Activated CD4-positive, alpha-beta T cell treated with anti-CD3 and anti-CD28 coated beads for 1 hour (primary cell): ENCODE results near the gene ZG16B.

Source experiments
- DNase-seq: peaks from one replicate; pipeline ENCODE4 v3.0.0-alpha.2; 2020

Gene ZG16B

DNA sequence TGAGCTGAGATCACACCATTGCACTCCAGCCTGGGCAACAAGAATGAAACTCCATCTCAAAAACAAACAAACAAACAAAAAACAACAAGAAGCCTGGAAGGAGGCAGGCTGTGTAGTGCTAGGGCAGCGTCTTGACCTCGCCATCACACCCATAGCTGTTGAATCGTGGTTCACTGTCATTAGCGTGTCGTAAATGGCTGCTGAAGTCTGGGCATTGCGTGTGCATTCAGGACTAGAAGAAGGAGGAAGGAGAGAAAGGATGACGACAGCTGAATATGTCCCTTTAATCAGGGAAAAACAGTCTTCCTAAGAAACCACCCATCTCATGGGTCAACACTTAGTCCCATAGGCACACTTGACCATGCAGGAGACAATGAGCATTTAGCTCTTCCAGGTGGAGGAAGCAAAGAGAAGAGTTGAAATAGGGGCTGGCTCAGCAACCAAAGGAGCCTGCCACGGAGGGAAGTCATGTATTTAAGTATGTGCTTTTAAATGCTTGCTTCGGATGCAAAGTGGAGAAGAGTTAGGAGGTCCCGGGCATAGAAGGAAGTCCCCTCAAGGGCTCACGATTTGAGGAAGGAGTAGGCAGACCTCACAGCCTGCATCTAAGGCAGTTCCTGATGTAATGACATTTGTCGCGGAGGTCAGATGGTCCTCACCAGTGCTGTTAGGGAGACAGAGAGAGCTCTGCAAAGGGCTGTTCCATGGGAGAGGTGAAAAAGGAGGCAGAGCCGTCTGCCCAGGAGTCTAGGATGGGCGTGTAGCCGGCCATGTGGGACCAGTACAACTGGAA is 19.0 kb downstream of the ZG16B start:
- no peak for DNase-seq

DNA sequence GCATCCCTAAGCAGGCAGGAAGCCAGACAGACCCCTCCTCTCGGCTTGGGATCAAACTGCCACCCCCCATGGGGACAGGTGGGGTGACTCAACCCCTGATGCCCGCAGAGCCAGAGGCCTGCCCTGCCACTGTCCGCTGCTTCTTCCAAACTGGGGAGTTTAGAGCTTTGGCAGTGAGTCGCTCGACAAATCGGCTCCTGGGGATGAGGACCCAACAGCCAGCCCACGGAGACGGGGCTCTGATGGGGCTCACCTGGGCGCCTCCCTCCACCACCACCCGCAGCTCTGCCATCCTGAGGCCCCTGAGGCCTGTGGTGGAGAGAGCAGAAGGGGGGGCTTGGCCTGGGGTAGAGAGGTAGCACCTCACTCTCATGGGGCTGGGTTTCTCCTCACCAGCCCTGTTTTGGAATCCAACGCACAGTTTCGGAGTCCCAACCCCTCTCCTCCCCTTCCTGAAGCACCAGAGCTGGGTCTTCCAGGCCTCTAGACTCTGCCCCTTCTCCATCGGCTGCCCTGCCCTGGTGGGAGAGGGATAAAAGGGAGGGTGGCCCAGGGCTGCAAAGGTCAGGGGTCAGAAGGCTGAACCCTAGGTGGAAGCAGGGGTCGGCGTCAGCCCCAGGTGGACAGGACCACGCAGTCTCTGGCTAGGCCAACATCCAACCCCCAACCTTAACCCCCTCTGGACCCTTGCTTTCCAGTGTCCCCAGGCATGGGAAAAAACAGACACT is 22.1 kb downstream of the ZG16B start:
- DNase-seq, result no peak

DNA sequence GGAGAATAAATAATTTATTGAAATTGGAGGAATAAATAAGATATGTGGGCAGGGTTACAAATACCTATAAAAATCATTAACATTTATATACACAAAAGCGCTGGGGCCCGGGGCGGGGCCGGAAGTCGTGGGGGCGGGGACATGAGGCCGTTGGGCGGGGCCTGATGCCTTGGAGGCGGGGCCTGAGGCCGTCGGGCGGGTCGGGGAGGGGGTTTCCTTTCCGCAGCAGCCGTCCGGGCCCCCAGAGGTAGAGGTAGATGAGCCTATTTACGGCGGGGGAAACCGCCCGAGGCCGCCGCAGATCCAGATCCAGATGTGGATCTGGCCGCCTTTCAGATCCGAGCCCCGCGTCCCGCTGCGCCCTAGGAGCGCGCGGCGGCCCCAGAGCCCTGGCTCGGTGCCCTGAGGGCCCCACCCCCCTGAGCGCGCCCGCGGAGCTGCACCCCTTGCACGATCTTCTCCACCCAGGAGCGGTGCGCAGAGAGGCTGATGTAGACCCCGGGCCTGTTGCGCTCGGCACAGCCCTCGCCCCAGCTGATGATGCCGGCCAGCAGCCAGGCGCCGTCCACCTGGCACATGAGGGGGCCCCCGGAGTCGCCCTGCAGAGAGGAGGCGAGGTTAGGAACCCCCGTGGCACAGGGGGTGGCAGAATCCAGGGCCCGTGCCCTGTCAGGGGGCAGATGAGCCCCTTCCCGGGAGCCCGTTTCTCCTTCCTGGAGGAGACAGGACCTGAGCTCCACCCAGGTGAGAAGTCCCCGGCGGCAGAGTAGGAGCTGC is 22.8 kb downstream of the ZG16B start:
- no peak for DNase-seq

DNA sequence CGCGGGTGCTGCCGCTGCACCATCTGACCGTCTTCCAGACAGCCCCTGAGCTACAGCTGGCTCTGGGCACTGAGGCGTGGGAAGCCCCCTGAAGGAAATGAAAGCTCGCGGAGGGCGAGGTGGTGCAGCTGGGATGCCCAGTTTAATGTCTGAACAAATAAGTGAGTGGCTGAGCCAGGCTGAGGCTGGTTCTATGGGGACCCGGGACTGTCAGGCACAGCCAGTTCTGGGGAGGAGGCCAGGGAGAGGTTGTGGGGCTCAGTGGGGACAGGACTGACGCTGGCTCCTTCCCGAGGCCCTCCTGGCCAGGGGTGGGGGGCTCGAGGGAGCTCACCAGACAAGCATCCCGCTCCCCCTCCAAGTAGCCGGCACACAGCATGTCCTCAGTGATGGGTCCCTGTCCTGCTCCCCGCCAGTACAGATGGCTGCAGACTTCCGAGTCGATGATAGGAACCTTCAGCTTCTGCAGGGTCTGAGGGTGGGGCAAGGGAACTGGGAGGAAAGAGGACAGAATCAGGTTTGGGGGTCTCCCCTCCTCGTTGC is 23.5 kb downstream of the ZG16B start:
- DNase-seq, result no peak

DNA sequence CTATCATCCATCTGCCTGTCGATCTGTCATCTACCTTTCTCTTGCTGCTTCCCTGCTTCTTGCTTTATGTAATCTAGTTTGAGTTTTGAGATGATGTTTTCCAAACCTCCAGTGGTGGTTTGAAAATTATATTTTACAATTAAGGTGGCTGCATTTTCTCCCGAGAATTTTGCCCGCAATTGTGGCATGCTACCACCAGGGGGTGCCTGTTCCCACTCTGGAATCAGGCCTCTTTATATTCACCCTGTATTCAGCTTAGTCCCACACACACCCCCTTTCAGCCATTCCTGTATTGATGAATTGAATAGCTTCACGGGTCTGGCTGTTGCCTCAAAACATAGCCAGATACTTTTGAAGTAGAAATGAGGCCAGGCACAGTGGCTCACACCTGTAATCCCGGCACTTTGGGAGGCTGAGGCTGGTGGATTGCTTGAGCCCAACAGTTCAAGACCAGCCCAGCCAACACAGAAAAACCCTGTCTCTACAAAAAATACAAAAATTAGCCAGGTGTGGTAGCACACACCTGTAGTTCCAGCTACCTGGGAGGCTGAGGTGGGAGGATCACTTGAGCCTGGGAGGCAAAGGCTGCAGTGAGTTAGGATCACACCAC is 24.7 kb downstream of the ZG16B start:
- DNase-seq, result no peak

DNA sequence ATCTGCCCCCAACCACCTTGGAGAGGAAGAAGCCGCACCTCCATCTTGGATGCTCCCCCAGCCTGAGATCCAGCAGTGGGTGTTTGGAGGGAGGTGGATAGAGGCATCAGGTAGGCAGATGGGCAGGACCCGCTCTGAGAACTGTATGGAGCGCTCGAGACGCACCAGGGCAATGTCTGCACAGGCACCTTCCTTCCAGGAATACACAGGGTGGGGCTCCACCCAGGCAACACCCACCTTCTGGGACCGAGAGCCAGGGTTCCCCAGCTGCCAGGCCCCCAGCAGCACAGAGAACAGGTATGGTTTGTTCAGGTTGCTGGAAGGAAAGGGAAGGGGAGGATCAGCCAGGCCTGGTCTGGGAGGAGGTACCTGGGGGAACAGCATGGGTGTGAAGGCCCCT is 25.4 kb downstream of the ZG16B start:
- no peak for DNase-seq

DNA sequence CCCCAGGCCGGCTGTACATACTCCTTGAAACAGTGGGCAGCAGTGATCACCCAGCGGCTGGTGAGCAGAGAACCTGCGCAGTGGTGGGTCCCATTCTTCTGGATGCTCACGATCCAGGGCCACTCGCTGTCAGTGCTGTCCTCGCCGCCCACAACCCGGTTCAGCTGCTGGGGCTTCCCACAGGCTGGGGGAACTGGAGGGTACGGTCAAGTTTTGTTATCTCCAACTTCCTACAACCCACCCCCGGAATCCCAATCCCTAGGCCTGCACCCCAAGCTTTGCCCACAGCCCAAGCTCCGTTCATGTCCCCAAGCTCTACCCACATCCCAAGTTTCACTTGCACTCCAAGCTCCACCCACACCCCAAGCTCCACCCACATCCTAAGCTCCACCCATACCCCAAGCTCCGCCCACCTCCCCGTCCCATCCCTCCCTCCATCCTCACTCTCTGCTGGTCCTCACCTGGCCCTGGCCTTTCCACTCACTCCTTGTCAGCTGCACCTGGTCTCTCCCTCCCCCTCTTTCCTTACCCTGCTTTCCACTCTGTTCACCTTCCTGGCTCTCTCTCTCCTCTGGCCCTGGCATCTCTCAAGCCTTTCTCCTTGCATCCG is 26.1 kb downstream of the ZG16B start:
- no peak for DNase-seq

DNA sequence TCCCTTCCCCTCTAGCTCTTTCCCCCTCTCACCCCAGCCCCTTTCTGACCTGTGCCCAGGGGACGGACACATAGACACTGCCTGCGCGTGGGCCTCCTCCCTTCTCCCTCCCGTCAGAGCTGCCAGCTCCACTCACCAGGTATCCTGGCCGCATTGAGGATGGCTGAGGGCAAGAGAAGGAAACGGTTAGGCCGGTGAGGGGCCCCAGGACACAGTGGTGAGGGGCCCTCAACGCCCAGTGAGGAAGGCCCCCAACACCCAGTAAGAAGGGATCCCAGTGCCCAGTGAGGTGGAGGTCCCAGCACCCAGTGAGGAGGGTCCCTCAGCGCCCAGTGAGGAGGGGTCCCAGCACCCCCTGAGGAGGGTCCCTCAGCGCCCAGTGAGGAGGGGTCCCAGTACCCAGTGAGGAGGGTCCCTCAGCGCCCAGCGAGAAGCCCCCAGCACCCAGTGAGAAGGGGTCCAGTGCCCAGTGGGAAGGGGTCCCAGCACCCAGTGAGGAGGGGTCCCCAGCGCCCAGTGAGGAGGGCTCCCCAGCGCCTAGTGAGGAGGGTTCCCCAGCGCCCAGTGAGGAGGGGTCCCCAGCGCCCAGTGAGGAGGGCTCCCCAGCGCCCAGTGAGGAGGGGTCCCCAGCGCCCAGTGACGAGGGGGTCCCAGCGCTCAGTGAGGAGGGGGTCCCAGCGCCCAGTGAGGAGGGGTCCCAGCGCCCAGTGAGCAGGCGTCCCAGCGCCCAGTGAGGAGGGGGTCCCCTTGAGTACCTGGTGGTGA is 26.8 kb downstream of the ZG16B start:
- DNase-seq, result no peak

DNA sequence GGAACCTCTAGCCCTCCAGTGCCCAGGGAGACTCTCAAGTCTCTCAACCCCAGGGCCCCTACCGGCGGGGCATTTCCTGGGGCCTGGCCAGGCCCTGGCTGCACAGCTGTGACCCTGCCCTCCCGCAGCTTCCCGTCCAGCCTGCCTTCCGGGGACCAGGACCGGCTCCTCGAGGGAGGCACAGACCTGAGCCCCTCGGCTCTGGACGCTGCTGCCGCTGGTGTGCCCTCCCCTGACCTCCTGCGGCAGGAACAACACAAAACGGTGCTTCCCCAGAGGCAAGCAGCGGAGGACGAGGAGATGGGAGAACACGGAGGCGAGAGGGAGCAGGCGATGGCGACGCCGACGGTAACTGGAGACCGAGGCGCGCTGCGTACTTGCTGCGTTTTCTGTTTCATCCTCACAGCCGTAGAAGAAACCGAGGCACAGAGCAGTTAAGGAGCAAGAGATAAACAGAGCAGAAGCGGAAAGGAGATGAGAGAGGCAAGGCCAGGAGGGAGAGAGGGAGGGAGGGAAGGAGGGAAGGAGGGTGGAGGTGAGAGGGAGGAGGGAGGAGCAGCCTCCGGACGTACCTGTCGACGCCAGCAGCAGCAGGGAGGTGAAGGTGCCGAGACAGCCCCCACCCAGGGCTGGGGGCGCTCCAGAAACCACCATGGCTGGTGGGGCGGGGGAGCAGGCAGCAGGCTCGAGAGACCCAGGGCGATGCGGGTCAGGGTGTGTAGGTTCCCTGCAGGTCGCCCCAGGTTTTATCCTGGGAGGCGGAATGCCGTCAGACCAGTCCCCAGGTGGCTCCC is 27.5 kb downstream of the ZG16B start, which contains the start of gene PRSS22:
Gene PRSS22 (minus strand): TSS at position 720 of the 794 bp plus-strand sequence. CDS start 66 bp downstream, at position 654.
- DNase-seq, result no peak

DNA sequence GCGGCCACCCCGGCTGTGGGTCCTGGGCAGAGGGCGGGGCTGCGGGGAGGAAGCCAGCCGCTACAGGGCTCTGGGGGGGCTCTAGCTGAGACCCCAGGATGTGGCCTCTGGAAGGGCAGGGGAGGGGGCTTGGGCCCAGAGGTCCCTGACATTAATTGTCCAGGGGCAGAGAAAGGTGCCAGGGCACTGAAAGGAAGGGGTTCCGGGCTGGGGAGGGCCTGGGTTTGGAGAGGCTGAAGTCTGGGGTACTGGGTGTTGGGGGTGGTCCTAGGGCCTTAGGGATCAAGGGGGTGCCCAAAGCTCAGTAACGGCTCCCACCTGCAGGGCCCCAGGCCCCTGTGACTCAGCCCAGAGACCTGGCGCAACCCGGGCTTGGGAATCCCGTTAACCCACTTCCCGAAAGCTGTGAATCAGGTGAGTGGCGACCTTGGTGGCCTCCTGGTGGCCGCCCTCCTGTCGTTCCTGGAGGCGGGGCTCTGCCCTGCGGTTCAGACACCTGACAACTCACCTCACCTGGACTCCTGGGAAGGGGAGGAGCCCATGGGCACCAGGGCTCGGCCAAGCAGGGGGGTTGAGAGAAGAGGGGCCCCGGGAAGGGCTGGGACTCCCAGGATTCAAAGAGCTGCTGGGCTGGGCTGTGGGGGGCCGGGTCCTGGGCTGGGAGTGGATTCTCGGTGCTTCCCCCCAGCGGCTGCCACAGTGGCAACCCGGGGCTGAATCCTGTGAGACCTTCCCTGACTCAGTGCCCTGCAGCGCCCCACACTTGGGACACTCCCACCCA is 28.3 kb downstream of the ZG16B start:
- DNase-seq, result no peak

DNA sequence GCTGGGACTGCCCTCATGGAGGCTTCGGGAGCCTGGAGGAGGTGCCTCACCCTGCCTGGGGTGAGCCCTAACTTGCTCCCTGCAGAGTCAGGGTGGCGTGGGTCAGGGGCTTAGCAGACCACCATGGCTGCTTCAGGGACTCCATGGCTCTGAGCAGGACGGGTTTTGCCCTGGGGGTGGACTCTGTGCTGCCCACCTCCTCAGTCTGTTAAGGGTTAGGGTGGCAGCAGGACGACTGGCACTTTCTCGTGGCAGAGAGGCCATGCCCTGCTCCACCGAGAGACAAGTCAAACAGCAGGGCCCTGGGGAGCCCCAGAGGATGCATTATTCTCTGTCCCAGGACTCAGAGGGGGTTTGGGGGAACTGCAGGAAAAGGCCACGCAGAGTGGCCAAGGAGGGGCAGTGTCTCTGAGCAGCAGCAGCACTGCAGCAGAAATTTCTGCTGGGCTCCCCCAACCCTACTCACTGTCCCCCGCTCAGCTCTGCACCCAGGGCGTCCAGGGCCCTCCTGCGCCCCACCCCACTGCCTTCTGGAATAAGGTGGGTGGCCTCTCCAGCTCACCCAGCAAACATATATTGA is 29.7 kb downstream of the ZG16B start:
- no peak for DNase-seq

DNA sequence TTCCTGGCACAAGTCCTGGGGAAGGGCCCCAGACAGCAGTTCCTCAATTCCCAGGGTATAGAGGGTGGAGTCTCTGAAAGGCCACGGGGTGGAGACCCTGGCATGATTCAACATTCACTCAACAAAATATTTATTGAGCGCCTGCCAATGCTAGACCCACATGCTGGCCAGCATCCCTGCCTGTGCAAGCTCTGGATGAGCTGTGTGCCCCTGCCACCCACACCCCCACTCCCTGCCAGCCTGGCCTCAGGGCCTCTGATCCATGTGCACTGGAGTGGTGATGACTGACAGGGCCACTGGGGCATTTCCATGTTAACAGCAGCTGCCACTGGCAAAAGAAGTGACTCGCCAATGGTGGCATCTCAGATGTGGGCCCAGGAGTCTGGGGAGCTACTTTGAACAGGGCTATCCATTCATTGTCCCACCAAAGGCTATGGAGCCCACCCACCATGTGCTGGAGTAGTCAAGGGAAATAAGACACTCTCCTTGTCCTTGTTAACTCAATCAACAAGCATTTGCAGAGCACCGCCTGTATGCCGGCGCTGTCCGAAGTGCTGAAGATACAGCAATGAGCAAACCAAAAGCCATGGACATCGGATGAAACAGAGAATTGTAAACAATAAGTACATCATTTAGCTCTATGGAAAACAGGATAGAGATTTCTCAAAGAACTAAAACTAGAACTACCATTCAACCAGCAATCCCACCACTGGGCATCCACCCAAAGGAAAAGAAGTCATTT is 30.9 kb downstream of the ZG16B start:
- no peak for DNase-seq

DNA sequence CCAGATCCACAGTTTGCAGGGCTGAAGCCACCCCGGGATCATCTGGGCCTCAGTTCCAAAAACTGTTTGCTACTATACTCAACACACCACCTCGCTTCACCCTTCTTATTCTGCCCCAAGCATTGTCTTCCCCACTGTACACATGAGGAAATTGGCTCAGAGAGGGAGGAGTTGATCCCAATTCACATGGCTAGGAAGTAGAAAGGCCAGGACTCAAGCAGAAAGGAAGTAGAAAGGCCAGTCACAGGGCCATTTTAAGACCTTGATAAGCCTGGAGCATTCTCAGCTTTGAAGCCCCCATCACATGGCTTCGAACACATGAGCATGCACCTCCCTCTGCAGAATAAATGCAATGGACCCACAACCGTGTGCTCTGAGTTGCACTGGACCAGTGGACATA is 35.5 kb downstream of the ZG16B start:
- no peak for DNase-seq

DNA sequence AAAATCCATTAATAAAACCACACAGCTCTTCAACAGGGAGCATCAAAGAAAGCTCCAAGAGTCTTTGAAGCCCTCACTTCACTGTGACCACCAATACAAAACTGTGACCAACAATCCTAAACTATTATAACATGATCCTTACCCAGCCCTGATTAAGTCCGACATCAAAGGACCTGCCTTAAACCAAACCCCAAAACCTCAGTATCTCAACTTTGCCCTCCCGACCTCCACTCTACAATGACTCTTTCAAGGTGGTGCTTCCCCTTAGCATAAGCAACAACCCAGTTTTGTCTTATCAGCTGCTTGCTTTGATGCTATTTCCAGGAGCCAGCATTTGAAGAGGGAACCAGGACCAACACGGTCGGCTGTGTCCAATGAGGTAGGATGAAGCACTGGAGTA is 36.3 kb downstream of the ZG16B start:
- DNase-seq, result no peak

DNA sequence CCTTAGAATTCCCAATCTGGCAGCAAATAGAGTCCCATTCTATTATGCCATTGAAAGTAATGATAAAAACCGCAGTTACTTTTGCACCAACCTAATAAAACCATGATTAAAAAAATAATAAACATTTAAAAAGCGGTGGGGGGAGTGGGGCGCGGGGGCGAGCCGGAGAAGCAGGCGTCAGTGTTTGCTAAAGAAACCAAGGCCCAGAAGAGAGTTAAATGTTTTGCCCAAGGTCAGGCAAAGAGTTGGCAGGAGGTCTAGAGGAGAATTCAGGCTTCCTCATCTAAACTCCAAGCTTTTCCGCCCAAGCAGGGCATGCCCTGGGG is 37.5 kb downstream of the ZG16B start:
- DNase-seq, result no peak

DNA sequence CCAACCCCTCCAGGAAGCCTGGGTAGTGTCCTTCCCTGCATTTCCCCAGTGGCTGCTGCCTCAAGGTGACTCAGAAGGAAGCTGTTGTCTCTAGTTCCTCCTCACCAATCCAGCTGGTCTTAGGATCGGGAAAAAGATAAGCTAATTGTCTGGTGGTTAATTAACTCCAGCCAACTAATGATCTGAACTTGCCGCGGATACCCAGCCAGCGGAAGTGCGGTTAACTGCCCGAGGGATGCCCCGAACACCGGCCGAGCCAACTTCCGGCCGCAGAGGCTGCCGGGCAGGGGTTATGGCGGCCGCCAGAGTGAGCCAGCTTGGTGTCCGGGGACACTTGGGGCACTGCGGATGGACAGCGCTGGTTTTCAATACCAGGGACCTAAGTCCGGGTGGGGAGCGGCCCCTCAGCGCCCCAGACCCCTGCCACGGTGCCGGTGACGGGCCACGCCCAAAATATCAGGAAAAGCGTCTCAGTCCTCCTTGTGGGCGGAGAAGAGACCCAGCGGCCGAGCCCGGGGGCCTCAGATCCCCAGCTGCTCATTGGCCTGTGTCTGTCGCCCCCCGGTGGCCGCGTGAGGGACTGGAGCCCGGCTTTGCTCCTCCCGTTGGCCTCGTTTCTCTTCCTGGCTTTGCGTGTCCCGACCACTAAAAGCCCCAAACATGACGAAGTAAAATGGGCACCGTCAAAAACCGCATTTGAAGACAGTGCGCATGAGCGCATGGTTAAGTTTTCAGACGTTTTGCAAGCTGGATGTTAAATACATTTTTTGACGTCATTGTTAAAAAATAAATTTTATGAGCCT is 38.1 kb downstream of the ZG16B start:
- peak; percentile 85 for DNase-seq

DNA sequence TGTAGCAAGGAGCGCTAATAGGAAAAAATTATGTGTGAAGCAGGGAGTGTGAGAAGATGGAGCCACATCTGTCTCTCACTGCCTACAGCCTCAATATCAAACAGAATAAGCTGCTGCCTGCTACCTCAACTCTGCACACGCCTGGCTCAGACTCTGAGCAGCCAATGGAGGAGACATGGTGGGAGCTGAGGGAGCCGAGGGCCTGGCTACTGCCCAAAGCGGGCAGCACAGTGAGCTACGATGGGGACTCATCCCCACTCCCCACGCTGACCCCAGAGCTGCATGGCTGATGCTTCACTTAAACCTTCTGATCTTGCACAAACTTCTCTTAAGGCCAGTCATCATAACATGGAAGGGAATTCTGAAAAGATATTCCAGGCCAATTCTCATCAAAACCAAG is 41.8 kb downstream of the ZG16B start:
- DNase-seq, result no peak
